GM12891 (cell line): ENCODE data around the gene CSE1L.
"Not testable (repeated sequence)": the region's sequence is repeated elsewhere in the genome, so short reads cannot be mapped to it uniquely, and the experiment has no call there.

Experiments used
- DNase-seq: peaks from one replicate; pipeline ENCODE4 v3.0.0; 2011; ENCODE audit warnings: low spot score; ENCODE audit not compliant: insufficient read length
- FAIRE-seq: peaks from 2 replicates; lab custom pipeline; 2011; peaks lifted over from hg19 to GRCh38; lab: Jason Lieb, UNC
- PAX5 ChIP-seq: IDR thresholded peaks from 2 replicates; pipeline ENCODE4 v1.6.1; 2011; ENCODE audit warnings: low read length, moderate library complexity, mild to moderate bottlenecking; ENCODE audit not compliant: insufficient read depth, severe bottlenecking
- POLR2A ChIP-seq: IDR thresholded peaks from 2 replicates; pipeline ENCODE4 v1.6.1; 2011; ENCODE audit warnings: low read depth, low read length, control low read depth
- POLR2AphosphoS5 ChIP-seq: IDR thresholded peaks from 2 replicates; pipeline ENCODE4 v1.6.1; 2011; ENCODE audit warnings: low read depth, low read length, control low read depth
- POU2F2 ChIP-seq: IDR thresholded peaks from 2 replicates; pipeline ENCODE4 v1.6.1; 2011; ENCODE audit warnings: low read depth, mild to moderate bottlenecking, control low read depth, low read length, moderate library complexity
- SPI1 ChIP-seq: IDR thresholded peaks from 2 replicates; pipeline ENCODE4 v1.6.1; 2011; ENCODE audit warnings: low read depth, low read length, control low read depth
- TAF1 ChIP-seq: IDR thresholded peaks from 2 replicates; pipeline ENCODE4 v1.6.1; 2011; ENCODE audit warnings: low read depth, low read length, control low read depth

The CSE1L gene

DNA sequence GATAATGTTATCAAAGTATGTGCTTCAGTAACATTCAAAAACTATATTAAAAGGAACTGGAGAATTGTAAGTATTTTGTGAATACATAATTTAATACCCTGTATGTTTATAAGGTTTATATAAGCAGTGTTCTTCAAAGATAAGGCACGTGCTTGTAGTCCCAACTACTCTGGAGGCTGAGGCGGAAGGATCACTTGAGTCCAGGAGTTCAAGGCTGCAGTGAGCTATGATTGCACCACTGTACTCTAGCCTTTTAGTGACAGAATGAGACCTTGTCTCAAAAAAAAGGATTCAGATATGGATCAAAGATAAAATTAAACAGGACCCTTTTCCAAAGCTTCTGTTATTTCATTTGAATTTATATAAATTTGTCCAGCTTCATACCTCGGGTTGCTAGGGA lies 17.2 kb downstream of the CSE1L start:
- TF ChIP-seq TAF1: no peak
- DNase-seq: no peak
- no peak for FAIRE-seq

GRCh38 chr20:49074521-49074920 lies 28.4 kb downstream of the CSE1L start:
- DNase-seq (no peak), FAIRE-seq (no peak)
- TF ChIP-seq POLR2AphosphoS5 (no peak), POLR2A (no peak), SPI1 (no peak), TAF1 (no peak), PAX5 (no peak), POU2F2 (no peak)

DNA sequence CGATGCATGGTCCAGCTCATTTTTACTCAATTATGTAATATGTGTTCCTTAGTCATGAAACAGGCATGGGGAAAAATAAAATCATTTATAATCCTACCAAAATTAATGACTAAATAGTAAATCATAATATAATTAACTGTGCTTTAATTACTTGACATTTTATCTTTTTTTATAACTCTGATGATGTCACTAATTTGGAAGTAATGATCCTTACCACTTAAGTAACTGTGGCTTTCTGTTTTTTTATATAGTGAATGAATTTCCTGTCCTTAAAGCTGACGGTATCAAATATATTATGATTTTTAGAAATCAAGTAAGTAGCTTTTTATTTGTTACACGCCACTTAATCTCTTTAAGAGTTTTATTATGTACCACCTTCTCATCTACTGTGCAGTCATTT lies 32.2 kb downstream of the CSE1L start:
- DNase-seq: no peak
- no peak for FAIRE-seq
- TF ChIP-seq PAX5 (no peak), TAF1 (no peak), POLR2A (no peak), POLR2AphosphoS5 (no peak), POU2F2 (no peak), SPI1 (no peak)

DNA sequence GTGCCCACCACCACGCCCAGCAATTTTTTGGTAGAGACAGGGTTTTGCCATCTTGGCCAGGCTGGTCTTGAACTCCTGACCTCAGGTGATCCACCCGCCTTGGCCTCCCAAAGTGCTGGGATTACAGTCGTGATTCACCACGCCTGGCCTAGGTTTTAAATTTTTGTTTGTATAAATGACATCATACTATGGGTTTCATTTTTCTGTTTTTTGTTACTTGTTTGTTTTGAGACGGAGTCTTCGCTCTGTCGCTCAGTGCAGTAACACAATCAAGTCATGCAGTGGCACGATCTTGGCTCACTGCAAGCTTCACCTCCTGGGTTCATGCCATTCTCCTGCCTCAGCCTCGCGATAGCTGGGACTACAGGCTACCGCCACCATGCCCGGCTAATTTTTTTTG lies 36.2 kb downstream of the CSE1L start:
- not testable (repeated sequence) for DNase-seq, FAIRE-seq

DNA sequence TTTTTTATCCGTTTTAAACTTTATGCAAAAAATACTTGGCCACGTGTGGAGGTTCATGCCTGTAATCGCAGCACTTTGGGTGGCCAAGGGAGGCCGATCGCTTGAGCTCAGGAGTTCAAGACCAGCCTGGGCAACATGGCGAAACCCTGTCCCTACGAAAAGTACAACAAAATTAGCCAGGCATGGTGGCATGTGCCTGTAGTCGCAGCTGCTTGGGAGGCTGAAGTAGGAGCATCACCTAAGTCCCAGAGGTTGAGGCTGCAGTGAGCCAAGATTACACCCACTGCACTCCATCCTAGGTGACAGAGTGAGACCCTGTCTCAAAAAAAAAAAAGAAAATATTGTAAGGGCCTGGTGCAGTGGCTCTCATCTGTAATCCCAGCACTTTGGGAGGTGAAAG lies 45.0 kb downstream of the CSE1L start:
- TF ChIP-seq TAF1: no peak
- no peak for TF ChIP-seq SPI1
- TF ChIP-seq PAX5: no peak
- no peak for TF ChIP-seq POU2F2
- TF ChIP-seq POLR2AphosphoS5: no peak
- no peak for TF ChIP-seq POLR2A
- FAIRE-seq (no peak), DNase-seq (no peak)

DNA sequence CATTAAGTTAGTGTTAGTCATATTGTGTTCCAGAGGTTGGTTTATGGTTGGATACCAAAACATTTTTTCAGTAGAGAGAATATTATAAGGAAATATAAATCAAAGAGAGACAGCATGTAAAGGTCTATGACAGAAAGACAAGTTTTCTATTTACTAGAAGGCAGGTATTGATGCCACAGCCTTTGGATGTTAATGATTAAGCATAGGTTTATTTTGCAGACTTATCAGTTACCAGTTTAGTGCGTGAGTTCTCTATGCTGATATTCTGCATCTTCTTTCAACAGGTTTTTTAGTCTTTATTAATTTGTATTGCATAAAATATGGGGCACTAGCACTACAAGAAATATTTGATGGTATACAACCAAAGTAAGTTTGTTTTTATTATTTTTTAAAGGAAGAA lies 45.6 kb downstream of the CSE1L start:
- TF ChIP-seq POLR2A (no peak), SPI1 (no peak)
- DNase-seq (no peak), FAIRE-seq (no peak)

GRCh38 chr20:49096203-49096730 lies 50.2 kb downstream of the CSE1L start:
- no peak for FAIRE-seq
- no peak for TF ChIP-seq TAF1
- no peak for TF ChIP-seq POLR2AphosphoS5
- TF ChIP-seq POLR2A: no peak
- TF ChIP-seq SPI1: no peak
- no peak for TF ChIP-seq POU2F2
- TF ChIP-seq PAX5: no peak
- no peak for DNase-seq

- TF ChIP-seq PAX5 (no peak), POLR2A (no peak)
- no peak for DNase-seq
- no peak for FAIRE-seq
These were observed 51.0 kb downstream of the CSE1L start for GRCh38 chr20:49097159-49097558.

- FAIRE-seq (no peak), DNase-seq (no peak)
- TF ChIP-seq SPI1: no peak
- no peak for TF ChIP-seq TAF1
- no peak for TF ChIP-seq POLR2A
- TF ChIP-seq POU2F2: no peak
- no peak for TF ChIP-seq POLR2AphosphoS5
- TF ChIP-seq PAX5: no peak
These were observed 52.0 kb downstream of the CSE1L start for GRCh38 chr20:49098136-49098535.

GRCh38 chr20:49099011-49099410 lies 52.9 kb downstream of the CSE1L start:
- DNase-seq (no peak), FAIRE-seq (no peak)
- TF ChIP-seq TAF1: no peak
- no peak for TF ChIP-seq POLR2A
- no peak for TF ChIP-seq POU2F2
- TF ChIP-seq PAX5: no peak
- TF ChIP-seq POLR2AphosphoS5: no peak
- TF ChIP-seq SPI1: no peak

DNA sequence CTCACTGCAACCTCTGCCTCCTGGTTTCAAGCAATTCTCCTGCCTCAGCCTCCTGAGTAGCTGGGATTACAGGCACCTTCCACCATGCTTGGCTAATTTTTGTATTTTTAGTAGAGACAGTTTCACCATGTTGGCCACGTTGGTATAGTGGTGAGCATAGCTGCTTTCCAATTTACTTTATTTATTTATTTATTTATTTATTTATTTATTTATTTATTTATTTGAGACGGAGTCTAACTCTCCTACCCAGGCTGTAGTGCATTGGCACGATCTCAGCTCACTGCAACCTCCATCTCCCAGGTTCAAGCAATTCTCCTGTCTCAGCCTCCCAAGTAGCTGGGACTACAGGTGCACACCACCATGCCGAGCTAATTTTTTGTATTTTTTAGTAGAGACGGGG lies 54.2 kb downstream of the CSE1L start:
- not testable (repeated sequence) for DNase-seq, FAIRE-seq

- FAIRE-seq (peak; percentile 26), DNase-seq (no peak)
- TF ChIP-seq SPI1 (no peak), POLR2AphosphoS5 (no peak), POU2F2 (no peak), PAX5 (no peak), TAF1 (no peak), POLR2A (no peak)
These were observed 54.9 kb downstream of the CSE1L start for GRCh38 chr20:49100972-49101371.
